Fibroblast of villous mesenchyme (primary cell): ENCODE results near the gene MLLT3. TPM values are rescaled to one million over a fixed set of nuclear protein-coding genes. Genes with fewer than 3 reads are reported as not detected.

Experiments
- DNase-seq: peaks from one replicate; pipeline ENCODE4 v3.0.0-alpha.2; 2010; ENCODE audit warnings: low read depth
- H3K4me3 ChIP-seq: 2 replicates; pipeline ENCODE4 v1.5.1; 2011; ENCODE audit warnings: low read depth, mild to moderate bottlenecking, low read length
- total RNA-seq: library from RNA; depleted of rRNA; stranded (reverse); fragments of >200 nt; gene quantifications from 2 replicates; pipeline ENCODE4 v1.2.3, GENCODE V29; 2012
- TF ChIP-seq, protein P1 (sequence below): IDR thresholded peaks from 2 replicates; pipeline ENCODE4 v1.5.1; 2012; ENCODE audit warnings: low read depth, mild to moderate bottlenecking, low read length; ENCODE audit not compliant: insufficient read depth

Gene MLLT3
- total RNA-seq, 1 donor, result 44.9 TPM

DNA sequence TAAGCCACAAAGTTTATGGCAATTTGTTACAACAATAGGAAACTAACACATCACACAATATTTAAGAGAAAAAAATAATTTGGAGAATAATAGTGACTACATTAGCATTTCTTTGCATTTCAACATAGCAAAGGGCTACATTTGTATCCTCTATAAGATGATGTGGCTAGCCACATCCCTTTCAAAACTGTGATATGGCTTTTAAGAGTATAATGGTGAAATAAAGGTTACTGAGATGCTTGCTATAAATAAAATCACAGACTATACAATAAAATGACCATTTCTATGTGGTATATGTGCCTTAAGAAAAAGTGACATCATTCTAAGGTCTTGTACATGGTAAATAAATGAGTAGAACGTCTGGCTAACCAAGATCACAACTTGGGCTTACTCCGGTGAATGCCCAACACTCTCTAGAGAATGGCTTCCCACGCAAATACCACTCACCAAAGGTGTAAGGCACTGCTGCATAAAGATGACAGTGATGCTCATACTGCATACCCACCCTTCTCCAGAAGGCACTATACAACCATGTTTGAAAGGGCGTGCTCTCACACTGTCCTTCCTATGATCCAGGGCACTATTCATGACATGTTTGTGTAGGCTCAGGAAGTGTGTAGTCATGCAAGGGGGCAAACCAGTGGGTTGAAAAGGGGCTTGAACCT, 286.5 kb downstream of the MLLT3 start:
- TF ChIP-seq, protein P1, sequence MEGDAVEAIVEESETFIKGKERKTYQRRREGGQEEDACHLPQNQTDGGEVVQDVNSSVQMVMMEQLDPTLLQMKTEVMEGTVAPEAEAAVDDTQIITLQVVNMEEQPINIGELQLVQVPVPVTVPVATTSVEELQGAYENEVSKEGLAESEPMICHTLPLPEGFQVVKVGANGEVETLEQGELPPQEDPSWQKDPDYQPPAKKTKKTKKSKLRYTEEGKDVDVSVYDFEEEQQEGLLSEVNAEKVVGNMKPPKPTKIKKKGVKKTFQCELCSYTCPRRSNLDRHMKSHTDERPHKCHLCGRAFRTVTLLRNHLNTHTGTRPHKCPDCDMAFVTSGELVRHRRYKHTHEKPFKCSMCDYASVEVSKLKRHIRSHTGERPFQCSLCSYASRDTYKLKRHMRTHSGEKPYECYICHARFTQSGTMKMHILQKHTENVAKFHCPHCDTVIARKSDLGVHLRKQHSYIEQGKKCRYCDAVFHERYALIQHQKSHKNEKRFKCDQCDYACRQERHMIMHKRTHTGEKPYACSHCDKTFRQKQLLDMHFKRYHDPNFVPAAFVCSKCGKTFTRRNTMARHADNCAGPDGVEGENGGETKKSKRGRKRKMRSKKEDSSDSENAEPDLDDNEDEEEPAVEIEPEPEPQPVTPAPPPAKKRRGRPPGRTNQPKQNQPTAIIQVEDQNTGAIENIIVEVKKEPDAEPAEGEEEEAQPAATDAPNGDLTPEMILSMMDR, result no peak

DNA sequence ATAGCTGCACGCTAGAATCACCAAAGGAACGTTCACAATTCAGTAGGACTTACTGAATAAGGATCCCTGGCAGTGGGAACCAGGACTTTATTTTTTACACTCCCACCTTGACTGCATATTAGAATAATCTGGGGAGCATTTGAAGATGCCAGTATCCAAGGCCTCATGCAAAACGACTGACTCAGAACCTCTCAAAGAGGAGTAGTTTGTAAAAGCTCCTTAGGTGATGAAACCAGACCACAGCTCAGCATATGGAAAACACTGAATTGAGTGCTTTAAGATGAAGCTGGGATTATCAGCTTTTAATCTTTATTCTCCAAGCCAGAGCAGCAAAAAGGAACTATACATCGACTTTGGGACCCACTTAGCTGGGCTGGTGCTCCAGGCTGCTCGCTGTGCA, 288.3 kb downstream of the MLLT3 start:
- TF ChIP-seq, protein P1, result no peak
- DNase-seq, result no peak
- no peak overlapping the region for H3K4me3 ChIP-seq

More for the DNA sequence above, 286.5 kb downstream of the MLLT3 start:
- DNase-seq, result no peak
- no peak overlapping the region for H3K4me3 ChIP-seq

DNA sequence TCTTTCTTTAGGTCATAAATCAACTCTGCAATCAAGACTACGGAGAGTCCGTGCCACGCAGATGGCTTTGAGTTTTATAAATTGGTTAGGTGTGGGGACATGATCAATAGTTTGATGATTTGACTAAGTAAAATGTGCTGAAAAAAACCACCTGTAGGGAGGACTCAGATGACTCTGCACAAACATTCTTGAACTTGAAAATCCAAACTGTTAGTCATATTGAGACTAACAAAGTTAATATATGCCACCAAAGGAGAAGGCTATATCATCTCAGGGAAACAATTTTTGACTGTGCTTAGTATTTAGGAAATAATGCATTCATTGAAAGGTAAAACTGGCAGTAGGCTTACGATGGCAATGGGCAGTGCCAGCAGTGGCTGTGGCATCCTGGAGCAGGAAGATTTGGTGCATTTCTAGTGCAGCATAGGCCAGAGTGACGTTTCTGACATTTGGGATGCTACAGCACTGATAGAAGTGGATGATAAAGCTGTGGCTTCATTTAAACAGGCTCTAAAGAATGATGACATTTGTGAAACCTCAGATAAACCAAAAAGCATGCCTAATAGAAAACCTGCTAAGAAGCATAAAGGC, 291.1 kb downstream of the MLLT3 start:
- no peak for DNase-seq
- TF ChIP-seq, protein P1, result no peak

DNA sequence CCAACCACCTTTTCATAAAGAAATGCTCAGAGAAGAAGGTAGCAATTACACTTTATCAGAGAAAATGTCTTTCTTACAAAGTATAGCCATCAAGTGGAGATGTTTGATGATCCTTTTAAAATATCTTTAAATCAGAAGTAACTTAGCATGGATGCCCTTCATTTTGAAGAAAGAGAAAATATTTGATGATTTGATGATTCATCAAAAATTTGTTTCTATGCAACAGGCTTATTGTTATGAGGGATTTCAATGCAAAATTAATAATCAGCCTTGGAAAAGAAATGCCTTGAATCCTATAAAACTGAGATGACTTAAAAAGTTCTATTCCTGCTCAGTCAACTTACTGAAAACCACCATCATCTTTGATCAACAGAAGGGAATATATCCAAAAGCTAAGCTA, 291.6 kb downstream of the MLLT3 start:
- DNase-seq, result no peak
- H3K4me3 ChIP-seq, result no peak overlapping the region
- TF ChIP-seq, protein P1, result no peak

More for the DNA sequence above, 291.1 kb downstream of the MLLT3 start:
- no peak overlapping the region for H3K4me3 ChIP-seq

DNA sequence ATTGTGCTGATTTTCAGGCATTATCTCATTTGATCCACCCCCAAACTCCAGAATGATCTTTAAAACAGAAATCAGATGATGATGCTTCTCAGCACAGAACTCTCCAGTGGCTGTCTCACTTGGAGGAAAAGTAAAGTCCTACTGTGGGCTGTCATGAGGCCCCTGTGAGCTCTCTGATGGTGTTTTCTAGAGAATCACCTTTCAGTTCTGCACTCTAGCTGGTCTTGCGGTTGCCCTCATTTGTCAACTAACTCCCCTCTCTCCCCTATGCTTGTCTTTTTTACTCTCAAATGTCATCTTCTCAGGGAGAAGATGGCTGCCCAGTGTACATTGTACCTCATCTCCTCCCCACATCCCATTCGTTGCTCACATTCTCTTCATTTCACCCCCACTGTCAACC, 295.8 kb downstream of the MLLT3 start:
- no peak overlapping the region for H3K4me3 ChIP-seq
- DNase-seq, result no peak
- TF ChIP-seq, protein P1, result no peak

DNA sequence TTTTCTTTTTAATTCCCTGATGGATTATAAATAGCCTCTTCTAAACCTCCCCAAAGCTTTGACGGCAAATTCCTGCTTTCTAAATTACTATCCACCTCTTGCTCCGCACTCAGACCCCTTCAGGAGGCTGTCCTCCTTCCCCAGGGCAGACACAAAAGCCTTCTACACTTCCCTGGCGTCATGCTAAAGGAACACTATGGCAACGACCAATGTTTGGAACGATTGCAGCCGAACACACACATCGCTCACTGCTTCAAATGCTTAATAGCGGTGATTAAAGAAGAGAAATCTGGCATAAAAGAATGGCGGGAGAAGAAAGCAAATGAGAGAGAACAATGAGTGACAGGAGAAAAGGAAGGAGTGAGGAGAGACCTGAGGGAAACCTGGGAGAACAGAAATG, 297.3 kb downstream of the MLLT3 start:
- DNase-seq, result no peak
- TF ChIP-seq, protein P1, result no peak
- no peak overlapping the region for H3K4me3 ChIP-seq
